Stimulated activated CD8-positive, alpha-beta memory T cell treated with anti-CD3 and anti-CD28 coated beads, Interleukin-2, amount 100 ng/mL, for 1 hour (primary cell): ENCODE measurements around the gene GUK1.
"Not testable (repeated sequence)": the region's sequence is repeated elsewhere in the genome, so short reads cannot be mapped to it uniquely, and the experiment has no call there.

Source experiments
- DNase-seq, 2 donors: peaks; one replicate each; pipeline ENCODE4 v3.0.0-alpha.2; 2020; ENCODE audit warnings: low read depth in 2 of 2

The GUK1 gene

GRCh38 chr1:228104526-228105269 lies 35.4 kb upstream of the GUK1 start:
- no peak for DNase-seq

GRCh38 chr1:228105270-228105995 lies 34.6 kb upstream of the GUK1 start:
- no peak for DNase-seq

- DNase-seq = no peak
Measured at GRCh38 chr1:228105996-228106799, 33.9 kb upstream of the GUK1 start.

GRCh38 chr1:228106800-228107054 lies 33.4 kb upstream of the GUK1 start:
- no peak for DNase-seq

- DNase-seq = no peak
Measured at GRCh38 chr1:228107636-228108035, 32.4 kb upstream of the GUK1 start.

- no peak for DNase-seq
Measured at GRCh38 chr1:228108055-228108690, 31.9 kb upstream of the GUK1 start.

- DNase-seq = no peak
Measured at GRCh38 chr1:228108742-228109072, 31.4 kb upstream of the GUK1 start.

- DNase-seq = peak; percentile 97 to 100
Measured at GRCh38 chr1:228109073-228109961, 30.8 kb upstream of the GUK1 start, which contains the start of gene MRPL55. TSS of gene MRPL55 (minus strand) at chr1:228109299. CDS start at chr1:228108260, 1,039 bp downstream.

GRCh38 chr1:228109962-228110488 lies 30.1 kb upstream of the GUK1 start:
- no peak for DNase-seq

- DNase-seq = no peak
Measured at GRCh38 chr1:228110556-228110955, 29.5 kb upstream of the GUK1 start.

- DNase-seq = not testable (repeated sequence)
Measured at GRCh38 chr1:228111315-228111714, 28.8 kb upstream of the GUK1 start.

GRCh38 chr1:228112167-228112566 lies 27.9 kb upstream of the GUK1 start:
- no peak for DNase-seq

GRCh38 chr1:228112617-228113016 lies 27.5 kb upstream of the GUK1 start:
- no peak for DNase-seq

GRCh38 chr1:228114827-228115226 lies 25.3 kb upstream of the GUK1 start:
- no peak for DNase-seq

- no peak for DNase-seq
Measured at GRCh38 chr1:228117335-228117734, 22.7 kb upstream of the GUK1 start.

- DNase-seq = no peak
Measured at GRCh38 chr1:228118040-228118439, 22.0 kb upstream of the GUK1 start.

GRCh38 chr1:228120351-228120750 lies 19.7 kb upstream of the GUK1 start:
- no peak for DNase-seq

- no peak for DNase-seq
Measured at GRCh38 chr1:228120857-228121489, 19.1 kb upstream of the GUK1 start.

GRCh38 chr1:228122921-228123441 lies 17.1 kb upstream of the GUK1 start:
- DNase-seq = no peak

GRCh38 chr1:228123505-228123904 lies 16.6 kb upstream of the GUK1 start:
- no peak for DNase-seq
